Skeletal muscle tissue (tissue), 4 donors: ENCODE results near the gene TTC21A. TPM values are rescaled to one million over a fixed set of nuclear protein-coding genes. Genes with fewer than 3 reads are reported as not detected.

Experiments
- H3K27ac ChIP-seq: one replicate; pipeline ENCODE4 v1.7.0; 2013; ENCODE audit warnings: mild to moderate bottlenecking, low read depth, low read length, inconsistent platforms
- H3K27me3 ChIP-seq, 3 donors: one replicate each; pipeline ENCODE4 v1.7.0; 2013; ENCODE audit warnings: low read length in 3 of 3; ENCODE audit not compliant: control insufficient read depth in 3 of 3, insufficient read depth in 3 of 3
- H3K36me3 ChIP-seq, 3 donors: one replicate each; pipeline ENCODE4 v1.7.0; 2013; ENCODE audit warnings: low read length in 3 of 3; ENCODE audit not compliant: control insufficient read depth in 3 of 3, insufficient read depth in 3 of 3
- H3K4me1 ChIP-seq, 3 donors: one replicate each; pipeline ENCODE4 v1.7.0; 2013; ENCODE audit warnings: low read length in 3 of 3, mild to moderate bottlenecking in 3 of 3; ENCODE audit not compliant: control insufficient read depth in 3 of 3, insufficient read depth in 3 of 3
- H3K4me3 ChIP-seq, 3 donors: one replicate each; pipeline ENCODE4 v1.7.0; 2013; ENCODE audit warnings: low read length in 3 of 3
- H3K9ac ChIP-seq, 3 donors: one replicate each; pipeline ENCODE4 v1.7.0; 2013; ENCODE audit warnings: low read length in 3 of 3, mild to moderate bottlenecking in 3 of 3, moderate library complexity in 2 of 3, low read depth in 1 of 3
- H3K9me3 ChIP-seq, 3 donors: one replicate each; pipeline ENCODE4 v1.7.0; 2013; ENCODE audit warnings: low read length in 3 of 3; ENCODE audit not compliant: control insufficient read depth in 3 of 3
- total RNA-seq: library from RNA; depleted of rRNA; stranded (reverse); fragments of >200 nt; gene quantifications from one replicate; pipeline ENCODE4 v1.2.3, GENCODE V29; 2014
- donor health status: Osteomylitis.

TTC21A gene
- total RNA-seq, 1 donor from 2014 or later = 1.0 TPM

DNA sequence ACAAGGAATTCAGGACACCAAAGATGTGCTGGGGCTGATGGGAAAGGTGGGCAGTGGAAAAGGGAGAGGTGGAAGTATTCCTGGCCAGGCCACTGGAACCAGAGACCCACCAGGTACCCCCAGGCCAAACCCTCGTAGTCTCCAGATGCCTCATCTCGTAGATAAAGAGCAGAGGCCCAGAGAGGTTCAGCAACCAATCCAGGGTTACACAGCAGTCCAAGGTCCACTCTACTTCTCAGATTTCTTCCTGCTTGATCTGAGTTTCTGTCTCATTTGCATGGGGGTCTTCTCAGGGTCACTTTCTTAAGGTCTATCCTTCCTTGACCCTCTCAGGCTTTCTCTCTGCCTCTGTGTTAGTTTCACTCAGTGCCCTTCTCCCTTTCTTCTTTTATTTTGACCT, 5.1 kb downstream of the TTC21A start:
- peaks cover 7 to 10% (median 8%) of the 10 kb centered on the region in 3 donors for H3K4me1 ChIP-seq
- H3K4me3 ChIP-seq = no peak overlapping the region
- H3K36me3 ChIP-seq = no peaks in the 10 kb centered on the region
- no peak overlapping the region for H3K27ac ChIP-seq
- no peak overlapping the region for H3K9ac ChIP-seq
- no peaks in the 10 kb centered on the region for H3K27me3 ChIP-seq
- no peaks in the 10 kb centered on the region for H3K9me3 ChIP-seq

DNA sequence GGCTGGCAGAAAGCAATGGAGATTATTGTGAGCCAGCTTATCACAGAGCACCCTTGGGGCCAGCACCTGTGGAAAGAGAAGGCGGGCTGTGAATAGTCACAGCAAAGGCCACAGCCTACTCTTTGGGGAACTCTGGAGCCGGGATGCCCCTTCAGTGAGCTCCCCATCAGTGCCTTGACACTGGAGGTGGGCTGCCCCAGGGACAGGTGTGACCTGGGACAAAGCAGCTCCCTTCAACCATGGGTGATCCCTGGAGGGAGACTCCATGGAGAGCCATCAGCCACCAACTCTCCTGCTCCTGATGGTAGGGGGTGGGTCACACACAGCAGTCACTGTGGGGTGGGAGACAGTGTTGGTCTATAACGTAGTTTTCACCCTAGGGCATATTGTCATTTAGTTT, 5.8 kb downstream of the TTC21A start:
- H3K9ac ChIP-seq = no peak overlapping the region
- H3K27me3 ChIP-seq = no peaks in the 10 kb centered on the region
- no peak overlapping the region for H3K27ac ChIP-seq
- peaks cover under 1 to 2% (median 2%) of the 10 kb centered on the region in 3 donors for H3K4me1 ChIP-seq
- no peaks in the 10 kb centered on the region for H3K36me3 ChIP-seq
- no peak overlapping the region for H3K4me3 ChIP-seq
- H3K9me3 ChIP-seq = no peaks in the 10 kb centered on the region

- H3K4me1 ChIP-seq = no peaks in the 10 kb centered on the region
- no peak overlapping the region for H3K4me3 ChIP-seq
- H3K36me3 ChIP-seq = no peaks in the 10 kb centered on the region
- H3K27me3 ChIP-seq = no peaks in the 10 kb centered on the region
- H3K9ac ChIP-seq = no peak overlapping the region
- no peak overlapping the region for H3K27ac ChIP-seq
- H3K9me3 ChIP-seq = no peaks in the 10 kb centered on the region
Measured at GRCh38 chr3:39114456-39114855, 7.0 kb downstream of the TTC21A start.

GRCh38 chr3:39115870-39116269, 8.4 kb downstream of the TTC21A start:
- no peaks in the 10 kb centered on the region for H3K4me1 ChIP-seq
- peaks cover 0 to 5% (median 0%) of the 10 kb centered on the region in 3 donors for H3K36me3 ChIP-seq
- no peak overlapping the region for H3K4me3 ChIP-seq
- no peak overlapping the region for H3K27ac ChIP-seq
- H3K27me3 ChIP-seq = no peaks in the 10 kb centered on the region
- no peak overlapping the region for H3K9ac ChIP-seq
- H3K9me3 ChIP-seq = no peaks in the 10 kb centered on the region

GRCh38 chr3:39118079-39118478, 10.6 kb downstream of the TTC21A start:
- Histone ChIP-seq H3K36me3 (peaks cover 0 to 5% (median 0%) of the 10 kb centered on the region in 3 donors), H3K9ac (no peak overlapping the region), H3K27me3 (no peaks in the 10 kb centered on the region), H3K9me3 (no peaks in the 10 kb centered on the region), H3K4me3 (no peak overlapping the region), H3K27ac (no peak overlapping the region), H3K4me1 (no peaks in the 10 kb centered on the region)

- Histone ChIP-seq H3K27me3 (no peaks in the 10 kb centered on the region), H3K36me3 (peaks cover 0 to 5% (median 0%) of the 10 kb centered on the region in 3 donors), H3K9ac (no peak overlapping the region), H3K4me3 (no peak overlapping the region), H3K27ac (no peak overlapping the region), H3K9me3 (no peaks in the 10 kb centered on the region), H3K4me1 (no peaks in the 10 kb centered on the region)
Measured at GRCh38 chr3:39118931-39119660, 11.6 kb downstream of the TTC21A start.

DNA sequence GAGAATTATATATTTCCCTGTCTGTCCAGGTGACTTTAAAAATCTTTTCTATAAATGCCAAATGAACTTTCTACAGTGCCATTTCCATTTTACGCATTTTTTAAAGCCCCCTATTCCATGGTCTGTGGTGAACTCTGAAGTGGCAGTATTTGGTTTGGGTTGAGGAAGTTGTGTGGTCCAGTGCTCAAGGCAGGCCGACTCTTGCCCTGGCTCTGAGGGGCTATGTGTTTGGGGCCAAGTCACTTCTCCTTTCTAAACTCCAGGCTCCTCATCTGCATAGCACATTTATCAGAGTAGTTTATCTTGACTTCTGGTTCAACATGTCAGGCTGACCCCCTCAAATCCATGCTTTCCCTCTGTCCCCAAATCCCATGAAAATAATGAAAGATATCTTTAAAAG, 14.1 kb downstream of the TTC21A start:
- no peak overlapping the region for H3K9ac ChIP-seq
- no peaks in the 10 kb centered on the region for H3K9me3 ChIP-seq
- H3K36me3 ChIP-seq = peaks cover 0 to 5% (median 0%) of the 10 kb centered on the region in 3 donors
- no peak overlapping the region for H3K27ac ChIP-seq
- no peaks in the 10 kb centered on the region for H3K27me3 ChIP-seq
- H3K4me1 ChIP-seq = peaks cover 0 to 9% (median 6%) of the 10 kb centered on the region in 3 donors
- H3K4me3 ChIP-seq = no peak overlapping the region

DNA sequence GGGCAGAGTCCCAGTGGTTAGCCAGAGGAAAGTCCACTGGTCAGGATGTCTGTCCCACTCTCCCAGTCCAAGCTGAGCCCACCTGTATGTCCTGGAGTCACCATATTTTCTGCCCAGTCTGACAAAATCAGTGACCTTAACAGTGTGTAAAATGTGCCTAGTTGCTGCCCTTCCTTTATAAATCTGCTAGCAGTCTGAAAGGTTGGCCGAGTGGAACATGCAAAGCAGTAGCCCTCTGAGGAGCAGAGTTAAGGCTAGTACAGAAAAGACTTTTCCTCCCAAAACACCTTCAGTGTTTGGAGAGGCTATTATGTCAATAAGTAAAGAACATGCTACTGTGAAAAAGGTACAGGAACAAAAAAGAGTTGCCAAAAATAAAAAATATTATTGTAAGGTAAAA, 15.3 kb downstream of the TTC21A start:
- Histone ChIP-seq H3K27me3 (no peaks in the 10 kb centered on the region), H3K4me1 (peaks cover 0 to 12% (median 6%) of the 10 kb centered on the region in 3 donors), H3K9me3 (no peaks in the 10 kb centered on the region), H3K4me3 (no peak overlapping the region), H3K9ac (no peak overlapping the region), H3K27ac (no peak overlapping the region), H3K36me3 (peaks cover 0 to 5% (median 0%) of the 10 kb centered on the region in 3 donors)

GRCh38 chr3:39124876-39125840, 17.7 kb downstream of the TTC21A start:
- Histone ChIP-seq H3K9ac (peak overlapping the region in 1 of 3 donors; percentile 50), H3K9me3 (no peaks in the 10 kb centered on the region), H3K27ac (no peak overlapping the region), H3K36me3 (peaks cover 0 to 5% (median 0%) of the 10 kb centered on the region in 3 donors), H3K4me1 (peaks cover 0 to 12% (median 6%) of the 10 kb centered on the region in 3 donors), H3K27me3 (no peaks in the 10 kb centered on the region), H3K4me3 (no peak overlapping the region)
